Neural progenitor cell (in vitro differentiated cells): ENCODE data around the gene SIGLEC10. TPM values are rescaled to one million over a fixed set of nuclear protein-coding genes. Genes with fewer than 3 reads are reported as not detected.

Experiments
- DNase-seq: peaks from one replicate; pipeline ENCODE4 v3.0.0-alpha.2; 2016; ENCODE audit warnings: low spot score
- H2AFZ ChIP-seq: fragments of 200-600 bp; sonication (generic); replicated peaks from 2 replicates; pipeline ENCODE4 v1.6.1; 2016; ENCODE audit warnings: antibody characterized with exemption
- H3F3A ChIP-seq: fragments of 200-600 bp; sonication (generic); 2 replicates; pipeline ENCODE4 v1.6.1; 2016; ENCODE audit warnings: antibody characterized with exemption, low read depth
- H3K27ac ChIP-seq: fragments of 200-600 bp; sonication (generic); 2 replicates; pipeline ENCODE4 v1.5.1; 2016; ENCODE audit warnings: mild to moderate bottlenecking
- H3K27me3 ChIP-seq: fragments of 200-600 bp; sonication (generic); 2 replicates; pipeline ENCODE4 v1.6.1; 2016; ENCODE audit warnings: mild to moderate bottlenecking, moderate library complexity
- H3K36me3 ChIP-seq: fragments of 200-600 bp; sonication (generic); 2 replicates; pipeline ENCODE4 v1.5.1; 2016
- H3K4me1 ChIP-seq: fragments of 200-600 bp; sonication (generic); 2 replicates; pipeline ENCODE4 v1.6.1; 2016; ENCODE audit warnings: mixed run types
- H3K4me2 ChIP-seq: fragments of 200-600 bp; sonication (generic); 2 replicates; pipeline ENCODE4 v1.6.1; 2016
- H3K4me3 ChIP-seq: fragments of 200-600 bp; sonication (generic); 2 replicates; pipeline ENCODE4 v1.5.1; 2016
- H3K79me2 ChIP-seq: fragments of 200-600 bp; sonication (generic); 2 replicates; pipeline ENCODE4 v1.6.1; 2016; ENCODE audit warnings: low read depth
- H3K9ac ChIP-seq: fragments of 200-600 bp; sonication (generic); 2 replicates; pipeline ENCODE4 v1.6.1; 2016
- H3K9me3 ChIP-seq: fragments of 200-600 bp; sonication (generic); 2 replicates; pipeline ENCODE4 v1.5.1; 2016; ENCODE audit warnings: low read depth
- H4K20me1 ChIP-seq: fragments of 200-600 bp; sonication (generic); 2 replicates; pipeline ENCODE4 v1.6.1; 2016; ENCODE audit warnings: low read depth
- H3K27ac Mint-ChIP-seq: 3 replicates; pipeline ENCODE4 v1.8.0; 2021; ENCODE audit warnings: mixed read lengths
- H3K27me3 Mint-ChIP-seq: 2 replicates; pipeline ENCODE4 v1.8.0; 2022; ENCODE audit warnings: low read depth, mild to moderate bottlenecking, inconsistent platforms, moderate library complexity, mixed read lengths; ENCODE audit not compliant: insufficient read depth
- H3K36me3 Mint-ChIP-seq: 3 replicates; pipeline ENCODE4 v1.8.0; 2021; ENCODE audit warnings: mixed read lengths
- H3K4me1 Mint-ChIP-seq: 3 replicates; pipeline ENCODE4 v1.8.0; 2021; ENCODE audit warnings: mixed read lengths
- H3K4me3 Mint-ChIP-seq: 3 replicates; pipeline ENCODE4 v1.8.0; 2021; ENCODE audit warnings: mild to moderate bottlenecking, moderate library complexity, mixed read lengths
- H3K9me3 Mint-ChIP-seq: 3 replicates; pipeline ENCODE4 v1.8.0; 2020; ENCODE audit warnings: mixed read lengths
- EZH2 ChIP-seq: fragments of 200-600 bp; sonication (generic); IDR thresholded peaks from 2 replicates; pipeline ENCODE4 v1.6.1; 2017; ENCODE audit warnings: antibody characterized with exemption, mild to moderate bottlenecking, moderate library complexity
- EZH2phosphoT487 ChIP-seq: fragments of 200-600 bp; sonication (generic); IDR thresholded peaks from 2 replicates; pipeline ENCODE4 v1.6.1; 2017; ENCODE audit warnings: antibody characterized with exemption
- total RNA-seq: library from RNA; depleted of rRNA; stranded (reverse); fragments of >200 nt; gene quantifications from 2 replicates; pipeline ENCODE4 v1.2.3, GENCODE V29; 2015; ENCODE audit warnings: low replicate concordance
- TF ChIP-seq, protein P1 (sequence below): fragments of 200-600 bp; sonication (generic); IDR thresholded peaks from 2 replicates; pipeline ENCODE4 v1.5.1; 2017; ENCODE audit warnings: antibody characterized with exemption, mild to moderate bottlenecking

Gene SIGLEC10
- total RNA-seq, 1 donor from 2014 or later: not detected

DNA sequence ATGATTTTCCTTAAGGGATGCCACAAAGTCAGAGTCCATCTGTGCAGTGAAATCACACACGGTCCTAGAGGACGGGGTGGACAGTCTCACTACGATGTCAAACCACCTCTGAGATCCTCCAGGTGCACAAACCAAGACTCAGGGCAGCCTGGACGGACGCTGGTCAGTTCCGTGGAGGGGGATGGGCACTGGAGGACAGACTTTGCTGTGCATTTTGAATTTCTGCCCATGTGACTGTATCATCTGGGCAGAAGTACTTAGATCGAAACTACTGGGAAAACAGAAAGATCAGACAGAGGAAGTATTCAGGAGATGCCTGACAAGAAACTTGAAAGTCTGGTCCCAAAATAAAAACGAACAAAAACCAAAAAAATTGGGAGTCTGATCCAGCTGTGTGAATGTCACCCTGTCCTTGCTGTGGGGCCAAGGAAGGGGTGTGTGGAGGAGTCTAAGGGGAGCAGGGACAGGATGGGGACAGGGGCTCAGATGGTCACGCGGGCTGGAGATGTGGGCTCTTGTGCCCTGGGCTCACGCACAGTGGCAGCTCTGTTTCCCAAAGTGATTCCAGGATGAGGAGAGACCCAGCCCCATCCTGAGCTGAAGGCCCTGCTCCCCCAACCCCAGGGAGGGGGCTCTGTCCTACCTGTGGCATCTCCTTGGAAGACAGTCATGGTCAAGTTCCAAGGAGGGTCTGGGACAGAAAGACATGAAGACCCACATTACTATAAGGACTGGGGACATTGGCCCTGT, 39.3 kb upstream of the SIGLEC10 start:
- no peak for DNase-seq
- peaks cover 2% of the 10 kb centered on the region for H3K9me3 Mint-ChIP-seq
- H3K27ac ChIP-seq: no peak overlapping the region

DNA sequence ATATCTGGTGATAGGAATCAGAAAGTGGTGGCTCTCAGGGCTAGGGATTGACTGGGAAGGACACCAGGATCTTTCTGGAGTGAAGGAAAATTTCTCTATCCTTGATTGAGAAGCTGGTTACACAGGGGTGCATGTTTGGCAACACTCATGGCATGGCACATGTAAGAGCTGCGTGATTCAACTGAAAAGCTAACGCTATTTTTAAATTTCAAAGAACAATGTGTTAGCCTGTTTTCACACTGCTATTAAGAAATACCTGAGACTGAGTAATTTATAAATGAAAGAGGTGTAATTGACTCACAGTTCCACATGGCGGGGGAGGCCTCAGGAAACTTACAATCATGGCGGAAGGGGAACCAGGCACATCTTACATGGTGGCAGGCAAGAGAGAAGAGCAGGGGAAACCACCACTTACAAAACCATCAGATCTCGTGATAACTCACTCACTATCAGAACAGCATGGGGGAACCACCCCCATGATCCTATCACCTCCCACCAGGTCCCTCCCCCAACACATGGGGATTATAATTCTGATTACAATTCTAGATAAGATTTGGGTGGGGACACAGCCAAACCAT, 33.4 kb upstream of the SIGLEC10 start:
- no peak overlapping the region for H3K27ac Mint-ChIP-seq

More for the DNA sequence above, 39.3 kb upstream of the SIGLEC10 start:
- Histone ChIP-seq H3F3A (no peaks in the 10 kb centered on the region), H3K4me3 (no peak overlapping the region), H3K4me2 (no peak overlapping the region), H2AFZ (no peak overlapping the region), H3K9ac (no peak overlapping the region), H4K20me1 (no peaks in the 10 kb centered on the region), H3K79me2 (no peaks in the 10 kb centered on the region), H3K4me1 (no peaks in the 10 kb centered on the region), H3K9me3 (no peaks in the 10 kb centered on the region), H3K36me3 (no peaks in the 10 kb centered on the region), H3K27me3 (no peaks in the 10 kb centered on the region)
- Mint-ChIP-seq H3K36me3 (no peaks in the 10 kb centered on the region), H3K27me3 (peaks cover 16% of the 10 kb centered on the region), H3K4me1 (no peaks in the 10 kb centered on the region), H3K27ac (no peak overlapping the region), H3K4me3 (no peak overlapping the region)
- TF ChIP-seq, protein P1, sequence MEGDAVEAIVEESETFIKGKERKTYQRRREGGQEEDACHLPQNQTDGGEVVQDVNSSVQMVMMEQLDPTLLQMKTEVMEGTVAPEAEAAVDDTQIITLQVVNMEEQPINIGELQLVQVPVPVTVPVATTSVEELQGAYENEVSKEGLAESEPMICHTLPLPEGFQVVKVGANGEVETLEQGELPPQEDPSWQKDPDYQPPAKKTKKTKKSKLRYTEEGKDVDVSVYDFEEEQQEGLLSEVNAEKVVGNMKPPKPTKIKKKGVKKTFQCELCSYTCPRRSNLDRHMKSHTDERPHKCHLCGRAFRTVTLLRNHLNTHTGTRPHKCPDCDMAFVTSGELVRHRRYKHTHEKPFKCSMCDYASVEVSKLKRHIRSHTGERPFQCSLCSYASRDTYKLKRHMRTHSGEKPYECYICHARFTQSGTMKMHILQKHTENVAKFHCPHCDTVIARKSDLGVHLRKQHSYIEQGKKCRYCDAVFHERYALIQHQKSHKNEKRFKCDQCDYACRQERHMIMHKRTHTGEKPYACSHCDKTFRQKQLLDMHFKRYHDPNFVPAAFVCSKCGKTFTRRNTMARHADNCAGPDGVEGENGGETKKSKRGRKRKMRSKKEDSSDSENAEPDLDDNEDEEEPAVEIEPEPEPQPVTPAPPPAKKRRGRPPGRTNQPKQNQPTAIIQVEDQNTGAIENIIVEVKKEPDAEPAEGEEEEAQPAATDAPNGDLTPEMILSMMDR: no peak
- TF ChIP-seq EZH2phosphoT487 (no peak), EZH2 (no peak)

DNA sequence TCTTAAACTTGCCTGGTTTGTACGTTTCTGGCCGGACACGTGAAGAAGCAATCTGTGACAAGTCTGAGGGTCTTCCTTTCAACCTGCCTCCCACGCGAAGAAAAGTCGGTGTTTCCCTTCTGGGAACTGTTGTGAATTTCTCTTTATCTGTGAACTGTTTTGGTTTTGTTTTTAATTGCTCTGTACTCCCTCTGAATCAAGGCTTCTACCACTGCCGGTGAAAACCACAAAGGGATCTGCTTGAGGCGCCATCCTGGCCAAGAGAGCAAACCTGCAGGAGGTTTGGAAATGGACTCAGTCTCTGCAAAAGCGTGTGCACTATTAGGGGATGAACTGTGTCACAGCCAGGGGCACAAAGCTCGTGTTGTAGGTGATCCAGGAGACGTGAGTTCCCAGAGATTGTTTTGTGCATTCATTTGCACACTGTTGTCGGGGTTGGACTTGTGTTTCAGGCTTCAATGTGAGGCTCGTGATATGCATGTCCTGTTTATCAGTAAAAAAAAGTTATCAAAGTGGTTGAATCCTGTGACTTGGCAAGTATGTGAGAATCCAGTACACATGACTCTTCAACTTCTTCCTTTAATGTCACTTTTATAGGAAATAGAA, 31.1 kb upstream of the SIGLEC10 start:
- no peak for DNase-seq
- TF ChIP-seq EZH2phosphoT487 (no peak), EZH2 (no peak)
- TF ChIP-seq, protein P1: no peak
- Mint-ChIP-seq H3K4me1 (no peaks in the 10 kb centered on the region), H3K9me3 (no peaks in the 10 kb centered on the region), H3K4me3 (no peak overlapping the region), H3K27ac (no peak overlapping the region), H3K27me3 (peaks cover 12% of the 10 kb centered on the region), H3K36me3 (no peaks in the 10 kb centered on the region)
- Histone ChIP-seq H3K36me3 (no peaks in the 10 kb centered on the region), H3F3A (no peaks in the 10 kb centered on the region), H3K27ac (no peak overlapping the region), H2AFZ (no peak overlapping the region), H3K4me1 (no peaks in the 10 kb centered on the region), H3K4me3 (no peak overlapping the region), H3K27me3 (no peaks in the 10 kb centered on the region), H3K9me3 (no peaks in the 10 kb centered on the region), H3K4me2 (no peak overlapping the region), H3K9ac (no peak overlapping the region), H3K79me2 (no peaks in the 10 kb centered on the region), H4K20me1 (no peaks in the 10 kb centered on the region)

More for the DNA sequence above, 33.4 kb upstream of the SIGLEC10 start:
- H3K36me3 Mint-ChIP-seq: no peaks in the 10 kb centered on the region
- H3K79me2 ChIP-seq: no peaks in the 10 kb centered on the region
- H3K9me3 Mint-ChIP-seq: no peaks in the 10 kb centered on the region
- no peaks in the 10 kb centered on the region for H3F3A ChIP-seq
- no peak overlapping the region for H2AFZ ChIP-seq
- DNase-seq: no peak
- no peaks in the 10 kb centered on the region for H4K20me1 ChIP-seq
- TF ChIP-seq EZH2: no peak
- TF ChIP-seq, protein P1: no peak
- no peak for TF ChIP-seq EZH2phosphoT487
- H3K27me3 Mint-ChIP-seq: peaks cover 14% of the 10 kb centered on the region
- no peak overlapping the region for H3K27ac ChIP-seq
- H3K4me3 Mint-ChIP-seq: no peak overlapping the region
- no peaks in the 10 kb centered on the region for H3K27me3 ChIP-seq
- H3K4me3 ChIP-seq: no peak overlapping the region
- no peaks in the 10 kb centered on the region for H3K36me3 ChIP-seq
- no peaks in the 10 kb centered on the region for H3K4me1 Mint-ChIP-seq
- no peak overlapping the region for H3K4me2 ChIP-seq
- no peaks in the 10 kb centered on the region for H3K4me1 ChIP-seq
- no peak overlapping the region for H3K9ac ChIP-seq
- H3K9me3 ChIP-seq: no peaks in the 10 kb centered on the region
